ENCODE results near the gene GSTA4.
"Not testable (repeated sequence)": the region's sequence is repeated elsewhere in the genome, so short reads cannot be mapped to it uniquely, and the experiment has no call there.

Gene GSTA4

DNA sequence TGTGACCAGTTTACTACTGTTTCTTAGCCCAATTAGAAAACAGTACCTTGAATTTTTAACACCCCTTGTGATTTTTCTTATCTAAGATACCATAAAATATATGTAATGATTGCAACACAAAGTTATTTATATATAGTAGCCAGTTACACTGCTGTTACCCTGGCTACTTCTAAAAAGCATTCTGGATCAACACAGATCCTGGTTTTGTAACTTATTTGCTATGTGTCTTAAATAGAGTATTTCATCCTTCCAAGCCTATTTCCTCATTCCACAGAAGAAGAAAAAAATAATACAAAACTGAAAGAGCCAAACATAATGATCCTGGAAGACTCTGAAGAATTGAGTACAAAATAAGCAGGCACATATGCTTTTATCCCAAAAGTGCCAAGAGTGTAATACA lies 19.0 kb upstream of the GSTA4 start:
- DNase-seq (ENCODE audit: low read depth in 1 of 2, low spot score in 1 of 2) = no peak

DNA sequence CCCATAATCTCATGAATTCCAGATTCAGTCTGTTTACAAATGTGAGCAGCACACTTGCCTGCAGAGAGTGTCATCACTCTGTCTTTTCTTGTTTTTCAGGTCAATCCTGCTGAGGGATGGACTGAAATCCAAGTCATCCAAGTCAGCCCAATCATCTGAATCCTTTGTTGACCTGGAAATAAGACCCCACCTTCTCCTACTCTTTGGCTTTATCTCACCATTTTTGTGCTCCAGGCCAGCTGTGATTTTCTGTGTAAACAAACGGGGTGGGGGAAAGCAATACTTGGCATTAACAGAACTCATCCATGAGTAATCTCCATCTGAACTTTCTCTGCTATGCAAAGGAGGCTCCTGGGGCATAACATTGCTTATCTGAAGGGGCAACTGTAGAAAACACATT lies 16.9 kb upstream of the GSTA4 start:
- DNase-seq (ENCODE audit: low read depth in 1 of 2, low spot score in 1 of 2) = no peak

GRCh38 chr6:53010504-53010903 lies 15.4 kb upstream of the GSTA4 start:
- no peak for DNase-seq (ENCODE audit: low read depth in 1 of 2, low spot score in 1 of 2)

DNA sequence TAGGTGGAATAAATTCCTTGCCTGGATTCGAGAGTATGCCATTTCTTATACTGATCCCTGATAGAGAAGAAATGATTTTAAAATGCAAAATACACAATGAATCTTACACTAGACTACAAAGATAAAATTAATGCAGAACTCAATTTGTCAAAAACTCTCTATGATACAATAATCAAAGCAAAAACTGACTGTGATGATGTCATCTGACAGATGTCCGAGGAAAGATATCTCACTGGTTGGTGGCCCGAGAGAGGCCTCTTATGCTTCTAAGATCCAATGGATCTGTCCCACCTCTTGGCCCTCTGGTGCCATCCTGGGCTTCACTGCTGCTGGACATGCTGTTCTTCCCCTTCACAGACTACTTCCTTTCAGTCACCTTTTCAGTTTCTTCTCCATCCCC lies 14.4 kb upstream of the GSTA4 start:
- no peak for DNase-seq (ENCODE audit: low read depth in 1 of 2, low spot score in 1 of 2)

GRCh38 chr6:53009056-53009455 lies 14.0 kb upstream of the GSTA4 start:
- no peak for DNase-seq (ENCODE audit: low read depth in 1 of 2, low spot score in 1 of 2)

GRCh38 chr6:53008192-53008687 lies 13.2 kb upstream of the GSTA4 start:
- DNase-seq (ENCODE audit: low read depth in 1 of 2, low spot score in 1 of 2) = not testable (repeated sequence)

GRCh38 chr6:53005663-53006250 lies 10.7 kb upstream of the GSTA4 start:
- no peak for DNase-seq (ENCODE audit: low read depth in 1 of 2, low spot score in 1 of 2)

- no peak for DNase-seq (ENCODE audit: low read depth in 1 of 2, low spot score in 1 of 2)
These were observed 4.4 kb upstream of the GSTA4 start for GRCh38 chr6:52999456-52999855.

DNA sequence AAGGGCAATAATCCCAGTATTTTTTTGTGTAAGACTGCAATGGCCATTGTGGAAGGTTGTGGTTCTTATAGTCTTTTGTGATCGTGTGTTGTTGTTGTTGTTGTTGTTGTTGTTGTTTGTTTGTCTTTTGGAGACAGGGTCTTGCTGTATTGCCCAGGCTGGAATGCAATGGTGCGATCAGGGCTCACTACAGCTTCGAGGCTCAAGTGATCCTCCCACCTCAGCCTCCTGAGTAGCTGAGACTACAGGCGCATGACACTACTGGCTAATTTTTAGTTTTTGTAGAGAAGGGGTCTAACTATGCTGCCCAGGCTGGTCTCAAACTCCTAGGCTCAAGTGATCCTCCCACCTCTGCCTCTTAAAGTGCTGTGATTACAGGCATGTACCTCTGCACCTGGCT lies 3.5 kb upstream of the GSTA4 start:
- no peak for DNase-seq (ENCODE audit: low read depth in 1 of 2, low spot score in 1 of 2)

DNA sequence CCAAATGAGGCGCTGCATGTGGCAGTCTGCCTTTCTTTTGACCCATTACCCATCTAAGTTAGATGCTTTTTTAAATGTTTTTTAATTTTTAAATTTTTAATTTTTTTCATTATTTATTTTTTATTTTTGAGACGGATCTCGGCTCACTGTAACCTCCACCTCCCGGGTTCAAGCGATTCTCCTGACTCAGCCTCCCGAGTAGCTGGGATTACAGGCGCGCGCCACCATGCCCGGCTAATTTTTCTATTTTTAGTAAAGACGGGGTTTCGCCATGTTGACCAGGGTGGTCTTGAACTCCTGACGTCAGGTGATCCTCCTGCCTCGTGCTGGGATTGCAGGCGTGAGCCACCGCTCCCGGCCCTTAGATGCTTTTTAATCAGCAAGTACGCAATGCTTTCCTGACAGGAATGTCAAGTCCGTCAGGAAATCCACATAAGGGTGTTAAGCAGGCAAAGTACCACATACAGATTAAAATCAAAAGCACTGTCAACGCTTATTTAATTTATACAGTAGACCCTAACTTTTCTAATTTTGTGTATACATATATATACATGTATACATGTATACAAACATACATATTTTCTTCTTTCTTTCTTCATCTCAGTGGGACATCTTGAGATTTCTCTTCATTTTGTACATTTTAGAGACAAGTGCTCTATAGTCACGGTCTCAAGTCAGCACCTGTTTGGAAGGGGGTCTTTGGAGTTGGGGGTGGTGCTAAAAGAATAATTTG lies 995 bp upstream of the GSTA4 start:
- DNase-seq (ENCODE audit: low read depth in 1 of 2, low spot score in 1 of 2) = peak in 1 of 2 donors; percentile 16

DNA sequence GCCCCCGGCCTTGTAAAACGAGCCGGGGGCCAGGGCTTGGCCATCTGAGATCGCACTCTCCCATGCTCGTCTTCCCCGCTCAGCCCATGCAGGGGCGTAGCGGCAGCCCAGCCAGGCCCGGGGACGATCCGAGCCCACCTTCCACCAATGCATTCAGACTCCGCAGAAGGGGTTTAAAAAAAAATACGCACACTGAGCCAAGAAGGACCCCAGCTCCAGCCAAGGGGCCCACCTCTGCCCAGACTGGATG lies 320 bp downstream of the GSTA4 start:
- DNase-seq (ENCODE audit: low read depth in 1 of 2, low spot score in 1 of 2) = peak; percentile 8 to 12

DNA sequence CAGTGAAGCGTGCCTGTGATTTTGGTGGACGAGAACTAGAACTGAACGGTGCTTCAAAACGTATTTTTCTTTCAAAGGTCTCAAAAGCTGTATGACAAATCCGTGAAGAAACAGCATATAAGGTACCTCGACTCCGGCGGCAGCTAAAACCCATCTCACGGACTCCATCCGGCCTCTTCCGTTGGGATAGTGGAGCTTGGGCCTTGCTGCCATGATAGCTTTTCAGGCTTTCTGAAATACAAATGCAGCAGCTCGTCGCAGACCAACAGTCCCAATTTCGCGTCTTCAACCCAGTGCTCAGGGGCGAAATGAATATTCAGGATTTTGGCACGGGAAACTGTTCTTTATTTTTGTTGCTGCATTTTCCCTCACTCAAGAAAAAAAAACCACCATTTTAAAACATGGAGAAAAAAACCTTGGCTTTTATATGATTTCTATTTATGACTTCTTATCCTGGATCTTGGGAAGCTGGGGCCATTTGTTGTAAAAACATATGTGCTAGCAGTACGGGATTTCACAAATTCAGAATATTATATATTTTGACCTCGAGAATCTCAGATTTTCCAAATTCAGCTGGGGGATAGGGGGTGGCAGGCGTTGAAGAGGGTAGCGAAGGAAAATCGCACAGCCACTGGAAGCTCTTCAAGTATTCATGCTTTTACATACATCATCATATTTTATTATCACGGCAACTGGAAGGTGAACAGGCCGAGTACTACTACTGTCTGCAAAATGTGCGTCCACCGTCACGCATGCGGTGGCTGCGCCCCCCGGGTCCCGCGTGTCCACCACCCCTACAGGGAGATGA lies 849 bp downstream of the GSTA4 start:
- no peak for DNase-seq (ENCODE audit: low read depth in 1 of 2, low spot score in 1 of 2)

DNA sequence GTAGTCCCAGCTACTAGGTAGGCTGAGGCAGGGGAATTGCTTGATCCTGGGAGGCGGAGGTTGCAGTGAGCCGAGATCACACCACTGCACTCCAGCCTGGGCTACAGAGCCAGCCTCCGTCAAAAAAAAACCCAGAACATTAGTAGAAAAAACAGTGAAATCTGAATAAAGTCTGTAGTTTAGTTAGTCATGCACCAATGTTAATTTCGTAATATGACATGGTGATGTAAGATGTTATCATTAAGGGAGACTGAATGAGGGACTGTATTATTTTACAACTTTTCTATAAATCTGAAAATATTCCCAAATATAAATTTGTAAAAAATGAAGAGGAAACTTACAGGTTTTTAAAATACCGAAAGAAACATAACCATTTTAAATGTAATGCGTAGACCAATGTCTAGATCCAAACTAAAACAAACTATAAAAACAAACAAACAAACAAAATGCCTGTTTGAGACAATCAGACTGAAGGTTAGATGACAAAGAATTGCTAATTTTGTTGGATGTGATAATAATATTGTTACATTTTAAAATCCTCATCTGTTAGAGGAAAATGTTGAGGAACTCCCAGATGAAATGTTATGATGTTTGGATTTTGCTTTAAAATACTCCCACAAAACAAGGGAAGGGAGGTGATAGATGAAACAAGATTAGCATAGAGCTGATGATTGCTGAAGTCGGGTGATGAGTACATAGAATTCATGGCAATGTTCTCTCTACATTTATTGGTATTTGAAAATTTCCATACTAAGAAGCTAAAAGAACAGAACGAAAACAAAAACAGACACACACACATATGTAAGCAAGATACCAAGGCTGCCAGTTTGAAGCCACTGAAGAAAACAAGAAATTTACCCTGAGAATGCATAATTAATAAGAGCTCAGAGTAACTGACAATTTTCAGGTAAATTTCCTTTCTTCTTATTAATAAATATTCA lies 1.8 kb downstream of the GSTA4 start:
- no peak for DNase-seq (ENCODE audit: low read depth in 1 of 2, low spot score in 1 of 2)

GRCh38 chr6:52990342-52990741 lies 4.7 kb downstream of the GSTA4 start:
- DNase-seq (ENCODE audit: low read depth in 1 of 2, low spot score in 1 of 2) = no peak

GRCh38 chr6:52985228-52985627 lies 9.9 kb downstream of the GSTA4 start:
- DNase-seq (ENCODE audit: low read depth in 1 of 2, low spot score in 1 of 2) = no peak

- DNase-seq (ENCODE audit: low read depth in 1 of 2, low spot score in 1 of 2) = no peak
These were observed 10.8 kb downstream of the GSTA4 start for GRCh38 chr6:52984247-52984646.

- DNase-seq (ENCODE audit: low read depth in 1 of 2, low spot score in 1 of 2) = no peak
These were observed 11.8 kb downstream of the GSTA4 start for GRCh38 chr6:52983159-52983848.

DNA sequence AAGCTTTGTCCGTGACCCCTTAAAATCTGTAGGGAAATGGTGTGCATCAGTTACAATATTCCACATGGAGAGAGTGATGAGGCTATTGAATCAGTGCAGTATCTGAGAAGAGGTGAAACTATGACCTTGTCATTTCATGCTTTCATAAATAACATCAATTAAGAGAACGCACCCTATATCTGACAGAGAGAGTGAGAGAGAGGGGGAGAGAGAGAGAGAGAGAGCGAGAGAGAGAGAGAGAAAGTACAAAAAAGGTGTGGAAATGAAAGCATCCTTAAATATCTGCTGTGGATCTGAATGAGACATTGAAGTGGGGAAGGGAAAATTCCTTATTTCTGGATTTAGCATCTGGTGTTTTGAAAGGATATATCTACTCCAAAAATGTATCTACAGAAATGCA lies 12.4 kb downstream of the GSTA4 start:
- DNase-seq (ENCODE audit: low read depth in 1 of 2, low spot score in 1 of 2) = no peak

GRCh38 chr6:52981222-52981900 lies 13.7 kb downstream of the GSTA4 start:
- no peak for DNase-seq (ENCODE audit: low read depth in 1 of 2, low spot score in 1 of 2)

- no peak for DNase-seq (ENCODE audit: low read depth in 1 of 2, low spot score in 1 of 2)
These were observed 18.5 kb downstream of the GSTA4 start for GRCh38 chr6:52976591-52977035.
